CD4-positive, alpha-beta T cell treated with Interleukin-4 for 4 hours (primary cell): Measurements from ENCODE around the gene PRPSAP1.
"Not testable (repeated sequence)": the region's sequence is repeated elsewhere in the genome, so short reads cannot be mapped to it uniquely, and the experiment has no call there.

Experiments used
- DNase-seq: peaks from one replicate; pipeline ENCODE4 v3.0.0-alpha.2; 2020

Gene PRPSAP1

DNA sequence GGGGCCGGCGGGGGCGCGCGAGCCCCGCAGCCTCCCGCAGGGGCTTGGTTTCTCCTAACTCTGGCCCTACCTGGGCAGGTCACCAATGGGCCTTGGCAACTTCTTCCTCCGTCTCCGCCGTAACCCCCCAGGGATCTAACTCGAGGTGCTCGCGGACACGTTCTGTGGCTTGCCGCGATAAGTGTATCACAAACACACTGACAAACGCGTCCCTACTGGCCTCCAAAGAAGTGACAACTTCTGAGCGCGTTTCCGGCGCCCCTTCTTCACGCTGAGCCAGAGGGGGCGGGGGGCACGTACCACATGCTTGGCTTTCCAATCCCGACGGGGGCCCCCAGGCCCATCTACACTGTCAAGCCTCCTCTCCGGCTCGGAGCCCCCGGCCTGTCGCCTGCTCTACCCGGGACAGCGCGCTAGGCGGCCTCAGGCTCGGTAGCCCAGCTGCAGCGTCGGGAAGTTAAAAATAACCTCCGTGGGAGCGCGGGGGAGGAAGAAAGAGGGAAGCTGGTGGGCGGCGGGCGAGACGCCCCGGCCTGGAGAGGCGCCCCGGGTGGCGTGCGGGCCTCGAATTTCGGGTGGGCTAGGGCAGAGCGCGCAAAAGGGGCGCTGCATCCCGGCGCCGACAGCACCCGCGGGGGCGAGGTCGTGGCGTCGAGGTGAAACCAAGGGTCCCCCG, 30.0 kb upstream of the PRPSAP1 start:
- peak; percentile 18 for DNase-seq

DNA sequence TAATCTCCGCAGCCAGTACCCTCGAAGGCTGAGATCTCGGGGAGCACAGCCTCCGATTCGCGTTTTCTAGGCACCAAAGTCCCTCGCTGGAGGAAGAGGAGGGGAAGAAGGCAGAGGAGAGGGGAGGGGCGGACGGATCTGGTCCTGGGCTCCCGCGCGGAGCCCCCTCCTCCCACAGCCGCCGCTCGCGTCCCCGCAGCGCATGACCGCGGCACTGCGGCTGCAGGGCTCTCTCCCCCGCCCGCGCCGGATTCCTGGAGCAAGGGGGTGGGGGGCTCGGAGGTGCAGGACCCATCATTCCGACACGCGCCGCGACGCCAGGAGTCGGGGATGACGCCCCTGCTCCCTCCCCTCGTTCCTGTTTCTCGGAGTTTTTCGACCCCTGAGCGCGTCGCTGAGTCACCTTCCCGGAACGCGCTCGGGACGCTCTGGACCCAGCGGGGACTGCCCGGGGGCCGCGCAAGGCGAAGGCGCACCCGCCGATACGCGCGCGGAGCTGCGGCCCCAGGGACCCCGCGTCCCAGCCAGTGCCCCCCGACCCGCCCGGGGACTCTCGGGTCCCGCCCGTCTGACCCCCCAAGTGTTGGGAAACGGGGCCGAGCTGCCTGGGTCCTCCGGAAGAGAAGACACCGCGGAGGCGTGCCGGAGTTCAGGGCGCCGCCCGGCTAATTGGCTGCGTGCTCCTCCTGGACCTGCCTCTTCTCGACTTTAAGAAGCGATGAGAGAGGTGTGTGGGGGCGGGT, 29.3 kb upstream of the PRPSAP1 start:
- peak; percentile 42 for DNase-seq

DNA sequence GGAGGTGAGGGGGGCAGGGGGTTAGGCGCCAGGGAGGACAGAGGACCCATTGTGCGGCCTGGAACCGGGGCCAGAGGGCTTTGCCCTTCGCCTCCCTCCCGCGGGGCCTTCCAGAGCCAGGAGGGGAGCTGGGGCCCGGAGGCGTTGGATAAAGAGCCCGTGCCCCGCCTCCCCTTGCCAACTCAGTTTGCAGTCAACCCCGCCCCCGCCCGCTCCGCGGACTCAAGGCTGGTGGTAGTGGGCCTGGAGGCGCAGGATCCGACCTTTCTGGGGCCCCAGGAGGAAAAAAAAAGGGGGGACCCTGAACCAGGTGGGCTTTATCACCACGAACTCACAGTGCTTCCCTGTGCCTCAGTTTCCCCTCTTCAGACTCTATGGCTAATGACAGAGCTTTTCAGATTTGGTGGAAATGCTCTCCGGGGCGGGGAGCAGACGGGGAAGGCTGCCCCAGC, 28.7 kb upstream of the PRPSAP1 start:
- DNase-seq: no peak

DNA sequence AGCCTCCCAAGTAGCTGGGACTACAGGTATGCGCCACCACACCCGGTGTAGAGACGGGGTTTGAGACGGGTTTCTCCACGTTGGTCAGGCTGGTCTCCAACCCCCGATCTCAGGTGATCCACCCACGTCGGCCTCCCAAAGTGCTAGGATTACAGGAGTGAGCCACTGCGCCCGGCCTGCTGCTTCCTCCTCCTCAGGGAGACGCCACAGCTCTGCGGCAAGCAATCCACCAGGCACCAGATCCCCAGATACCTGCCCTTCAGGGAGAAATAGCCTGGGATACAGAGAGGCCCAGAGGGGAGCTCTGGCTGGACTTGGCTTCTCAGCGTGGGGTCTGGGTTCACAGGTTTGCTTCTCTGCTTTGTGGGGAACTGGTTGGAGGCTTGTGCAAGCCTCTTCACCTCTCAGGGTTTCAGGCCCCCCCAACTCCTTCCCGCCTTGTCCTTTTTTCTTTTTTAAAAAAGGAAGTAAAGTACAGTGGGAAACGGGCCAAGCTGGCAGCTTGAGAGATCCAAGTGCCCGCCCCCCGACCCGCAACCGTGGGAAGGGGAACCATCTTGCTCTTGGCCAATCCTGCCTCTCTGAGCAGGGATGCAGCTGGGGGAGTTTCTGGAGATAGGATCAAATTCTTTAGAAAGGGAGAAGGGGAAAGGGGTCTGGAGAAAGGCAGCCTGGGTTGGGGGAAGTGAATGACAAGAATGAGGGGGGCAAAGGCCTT, 28.1 kb upstream of the PRPSAP1 start:
- DNase-seq: no peak

DNA sequence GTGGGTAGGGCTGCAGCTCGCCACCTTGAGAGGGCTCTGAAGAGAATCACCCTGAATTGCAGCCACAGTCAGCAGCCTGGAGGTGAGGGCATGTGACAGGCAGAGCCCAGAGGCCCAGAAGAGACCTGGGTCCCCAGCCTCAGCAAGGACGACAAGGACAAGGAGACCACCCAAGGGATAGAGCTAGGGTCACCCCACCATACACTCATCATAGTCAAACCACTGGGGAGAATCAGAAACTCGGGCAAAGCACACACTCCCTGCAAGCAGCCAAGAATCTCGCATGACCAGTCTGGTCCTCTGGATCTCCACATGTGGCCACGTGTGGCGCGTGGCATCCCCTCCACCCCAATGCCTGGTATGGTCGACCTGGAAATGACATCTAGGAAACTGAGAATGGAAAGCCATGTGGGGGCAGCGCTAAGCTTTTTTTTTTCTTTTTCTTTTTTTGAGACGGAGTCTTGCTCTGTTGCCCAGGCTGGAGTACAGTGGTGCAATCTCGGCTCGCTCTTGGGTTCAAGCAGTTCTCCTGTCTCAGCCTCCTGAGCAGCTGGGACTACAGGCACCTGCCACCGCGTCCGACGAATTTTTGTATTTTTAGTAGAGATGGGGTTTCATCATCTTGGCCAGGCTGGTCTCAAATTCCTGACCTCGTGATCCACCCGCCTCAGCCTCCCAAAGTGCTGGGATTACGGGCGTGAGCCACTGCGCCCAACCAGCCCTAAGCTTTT, 26.1 kb upstream of the PRPSAP1 start:
- DNase-seq: no peak

DNA sequence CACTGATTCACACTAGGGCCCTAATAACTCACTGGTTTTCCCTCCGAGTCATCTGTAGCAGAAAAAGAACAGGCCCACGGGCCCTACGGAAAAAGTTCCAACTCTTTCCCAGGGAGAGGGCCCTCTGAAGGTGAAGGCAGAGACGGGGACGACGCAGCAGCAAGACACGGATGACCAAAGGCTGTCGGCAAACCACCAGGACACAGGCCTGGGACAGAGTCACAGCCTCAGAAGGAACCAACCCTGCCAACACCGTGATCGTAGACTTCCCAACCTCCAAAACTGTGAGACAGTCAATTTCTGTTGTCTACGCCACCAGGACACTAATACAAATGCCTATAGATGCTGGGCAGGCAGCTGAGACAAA, 25.5 kb upstream of the PRPSAP1 start:
- no peak for DNase-seq

DNA sequence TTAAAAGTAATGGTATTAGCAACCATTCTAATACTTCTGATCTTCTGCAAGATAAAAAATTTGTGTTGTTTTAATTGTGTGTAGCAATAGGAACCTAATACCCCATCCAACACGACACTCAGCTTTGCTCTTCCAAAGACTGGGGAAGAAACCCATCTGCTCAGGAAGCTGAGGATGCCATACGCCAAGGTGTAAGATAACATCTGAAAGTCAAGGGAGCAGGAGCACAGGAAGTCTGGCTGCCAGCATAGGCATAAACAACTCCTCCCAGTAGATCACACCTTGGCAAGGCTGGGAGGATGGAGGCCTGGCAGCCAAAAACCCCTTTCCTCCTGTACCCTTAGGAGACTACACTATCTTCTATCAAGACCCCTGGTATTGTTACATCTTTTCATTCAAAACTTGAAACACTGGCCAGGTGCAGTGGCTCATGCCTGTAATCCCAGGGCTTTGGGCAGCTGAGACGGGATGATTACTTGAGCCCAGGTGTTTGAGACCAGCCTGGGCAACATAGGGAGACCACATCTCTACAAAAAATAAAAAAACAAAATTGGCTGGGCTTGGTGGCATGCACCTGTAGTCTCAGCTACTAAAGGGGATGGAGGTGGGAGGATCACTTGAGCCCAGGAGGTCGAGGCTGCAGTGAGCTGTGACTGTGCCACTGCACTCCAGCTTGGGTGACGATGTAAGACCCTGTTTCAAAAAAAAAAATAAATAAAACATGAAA, 25.0 kb upstream of the PRPSAP1 start:
- no peak for DNase-seq

DNA sequence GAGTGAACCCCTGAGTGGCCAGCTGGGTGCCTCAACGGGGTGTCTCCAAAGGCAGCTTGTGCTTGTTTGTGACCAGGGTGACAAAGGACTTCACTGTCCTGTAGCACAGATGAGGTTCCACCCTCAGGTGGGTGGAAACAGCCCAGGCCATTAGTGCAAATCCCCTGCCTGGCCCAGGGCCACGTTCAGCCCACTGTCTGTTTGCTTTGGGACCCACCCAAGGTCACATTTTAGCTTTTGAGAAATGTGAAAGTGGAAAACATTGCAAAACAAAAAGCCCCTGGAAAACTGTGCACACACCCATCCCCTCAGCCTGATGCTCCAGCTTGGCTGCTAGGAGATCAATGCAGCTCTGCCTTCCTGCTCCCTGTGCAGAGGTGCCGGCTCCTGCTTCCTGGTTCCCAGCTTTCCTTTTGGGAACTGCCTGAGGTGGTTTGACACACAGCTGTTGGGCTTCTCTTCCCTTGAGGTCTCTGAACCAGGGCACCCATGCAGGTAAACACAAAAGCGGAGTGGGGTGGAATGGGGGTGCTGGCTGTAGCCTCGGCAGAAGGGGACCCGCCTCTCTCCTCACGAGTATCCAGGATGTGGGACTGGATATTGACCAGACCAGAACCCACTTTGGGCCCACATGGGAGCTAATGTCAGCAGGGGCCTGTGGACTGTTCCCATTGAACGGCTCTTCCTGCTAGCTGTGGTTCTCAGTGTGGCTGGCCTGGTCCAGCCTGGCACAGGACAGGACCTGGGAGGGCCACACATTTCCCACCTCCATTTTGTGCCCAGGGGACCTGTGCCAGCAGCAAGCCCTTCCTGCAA, 22.8 kb upstream of the PRPSAP1 start:
- no peak for DNase-seq

DNA sequence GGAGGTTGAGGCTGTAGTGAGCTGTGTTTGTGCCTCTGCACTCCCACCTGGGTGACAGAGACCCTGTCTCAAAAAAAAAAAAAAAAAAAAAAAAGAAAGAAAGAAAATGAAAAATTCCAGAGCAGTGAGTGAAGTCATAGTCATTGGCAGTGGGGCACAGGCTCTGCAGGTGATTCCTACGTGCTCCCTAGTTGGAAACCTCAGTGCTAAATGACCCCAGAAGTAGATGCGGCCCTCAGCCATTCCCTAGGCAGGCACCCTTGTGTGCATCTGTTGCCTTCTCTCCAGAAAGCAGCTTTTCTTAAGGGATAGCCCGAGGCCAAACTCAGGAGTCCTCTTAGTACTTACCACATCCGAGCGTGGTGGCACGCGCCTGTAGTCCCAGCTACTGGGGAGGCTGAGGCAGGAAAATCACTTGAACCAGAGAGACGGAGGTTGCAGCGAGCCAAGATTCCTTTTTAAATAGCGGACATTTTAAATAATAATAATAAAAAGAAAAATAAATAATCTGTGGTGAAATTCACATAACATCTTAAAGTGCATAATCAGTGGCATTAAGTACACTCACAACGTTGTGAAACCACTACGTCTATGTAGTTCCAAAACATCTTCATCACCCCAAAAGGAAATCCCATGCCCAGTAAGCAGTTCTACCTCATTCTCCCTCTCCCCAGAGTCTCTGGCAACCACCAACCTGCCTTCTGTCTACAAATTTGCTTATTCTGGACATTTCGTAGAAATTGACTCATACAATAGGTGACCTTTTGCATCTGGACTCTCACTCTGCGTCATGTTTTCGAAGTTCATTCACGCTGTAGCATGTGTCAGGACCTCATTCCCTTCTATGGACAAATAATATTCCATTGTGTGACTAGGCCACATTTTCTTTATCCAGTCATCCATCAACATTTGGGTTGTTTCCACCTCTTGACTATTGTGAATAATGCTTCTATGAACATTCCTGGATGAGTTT, 18.2 kb upstream of the PRPSAP1 start:
- DNase-seq: no peak

DNA sequence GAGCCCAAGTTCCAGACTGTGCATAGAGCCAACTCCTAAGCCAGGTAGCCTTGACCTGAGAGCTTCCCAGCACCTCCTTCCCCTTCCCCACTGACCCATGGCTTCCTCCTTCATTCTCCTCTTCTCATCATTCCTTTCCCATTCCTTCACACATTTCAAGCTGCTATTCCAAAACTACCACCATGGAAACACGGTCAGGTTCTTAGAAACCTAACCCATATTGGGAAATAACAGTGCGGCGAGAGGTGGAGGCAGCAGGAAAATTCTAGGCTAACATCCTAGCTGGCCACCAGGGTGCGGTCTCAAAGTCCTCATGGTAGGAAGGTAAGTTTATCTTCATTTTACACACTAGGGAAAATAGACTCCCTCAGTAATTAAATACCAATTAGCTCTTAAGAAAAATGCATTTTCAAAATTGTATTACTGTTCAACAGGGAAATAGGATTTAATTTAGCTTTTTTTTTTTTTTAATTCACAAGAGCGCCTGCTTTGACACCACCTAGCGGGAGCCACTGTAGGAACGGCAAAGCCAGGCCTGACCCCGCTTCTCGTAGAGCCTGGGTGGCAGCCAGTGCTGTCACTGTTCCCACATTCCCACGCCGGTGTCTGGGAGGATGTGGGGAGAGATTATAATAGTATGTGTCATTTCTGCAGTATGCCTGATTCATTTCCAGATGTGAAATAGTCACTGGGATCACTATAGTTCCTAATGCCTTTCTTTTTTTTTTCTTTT, 16.7 kb upstream of the PRPSAP1 start:
- no peak for DNase-seq

DNA sequence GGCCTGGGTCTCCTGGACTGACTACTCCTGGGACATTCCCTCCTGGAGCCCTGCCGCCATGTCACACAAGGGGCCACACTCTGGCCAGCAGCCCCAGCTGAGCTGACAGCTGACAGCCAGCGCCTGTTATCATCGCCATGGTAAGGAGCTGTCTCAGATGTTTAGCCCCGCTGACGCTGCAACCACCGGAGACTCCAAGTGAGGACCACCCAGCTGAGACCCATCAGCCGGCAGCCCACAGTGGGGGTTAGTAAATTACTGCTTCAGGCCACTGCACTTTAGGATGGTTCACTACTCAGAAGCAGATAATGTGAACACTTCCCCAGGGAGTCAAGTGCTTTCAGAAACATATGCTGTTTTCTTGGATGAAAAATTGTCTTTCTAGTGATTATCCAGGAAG, 16.1 kb upstream of the PRPSAP1 start:
- DNase-seq: no peak

DNA sequence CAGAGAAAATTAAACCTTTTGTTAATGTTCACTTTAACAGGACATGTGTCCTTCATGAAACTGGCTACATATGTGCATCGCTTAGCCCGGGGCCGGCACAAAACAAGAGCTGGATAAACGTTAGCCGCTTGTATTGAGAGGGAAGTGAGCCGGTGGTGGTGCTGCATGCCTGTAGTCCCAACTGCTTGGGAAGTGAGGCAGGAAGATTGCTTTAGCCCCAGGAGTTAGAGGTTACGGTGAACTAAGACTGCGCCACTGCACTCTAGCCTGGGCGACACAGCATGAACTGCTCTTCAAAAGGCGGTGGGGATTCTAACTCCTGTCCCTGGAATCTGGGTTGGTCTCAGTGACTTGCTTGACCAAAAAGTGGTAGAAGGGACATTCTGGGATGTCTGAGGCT, 15.7 kb upstream of the PRPSAP1 start:
- no peak for DNase-seq

DNA sequence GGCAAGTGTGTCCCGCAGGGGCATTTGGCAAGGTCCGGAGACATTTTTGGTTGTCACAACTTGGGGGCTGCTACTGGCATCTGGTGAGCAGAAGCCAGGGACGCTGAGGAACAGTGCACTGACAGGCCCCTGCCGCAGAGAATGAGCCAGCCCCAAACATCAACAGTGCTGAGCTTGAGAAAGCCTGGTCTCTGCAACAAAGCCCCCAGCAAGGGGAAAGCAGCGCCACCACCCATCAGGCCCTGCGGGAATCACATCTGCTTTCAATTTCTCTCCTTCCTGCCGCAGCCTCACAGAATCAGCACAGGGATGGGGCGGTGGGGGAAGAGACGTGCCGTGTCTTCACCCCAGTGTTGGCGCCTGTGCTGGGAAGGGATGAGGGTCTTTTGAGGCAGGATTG, 14.8 kb upstream of the PRPSAP1 start:
- DNase-seq: no peak

DNA sequence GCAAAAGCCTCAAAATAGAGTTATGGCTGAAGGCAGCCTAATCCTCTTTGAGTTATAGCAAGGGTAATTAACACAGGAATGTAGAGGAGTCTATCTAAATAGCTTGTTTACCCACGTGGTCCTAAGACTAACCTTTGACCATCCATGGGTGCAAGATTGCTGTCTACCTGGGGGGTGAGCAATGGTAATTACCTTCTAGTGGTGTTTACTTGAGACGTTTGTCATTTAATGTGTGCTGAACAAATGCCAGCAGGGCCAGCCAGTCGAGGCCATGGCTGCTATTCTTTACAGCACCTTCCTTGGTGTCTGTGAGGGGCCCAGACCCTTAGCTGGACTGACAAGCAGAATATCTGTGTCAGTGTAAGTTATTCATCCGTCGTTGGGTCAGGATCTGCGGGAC, 13.9 kb upstream of the PRPSAP1 start:
- no peak for DNase-seq

DNA sequence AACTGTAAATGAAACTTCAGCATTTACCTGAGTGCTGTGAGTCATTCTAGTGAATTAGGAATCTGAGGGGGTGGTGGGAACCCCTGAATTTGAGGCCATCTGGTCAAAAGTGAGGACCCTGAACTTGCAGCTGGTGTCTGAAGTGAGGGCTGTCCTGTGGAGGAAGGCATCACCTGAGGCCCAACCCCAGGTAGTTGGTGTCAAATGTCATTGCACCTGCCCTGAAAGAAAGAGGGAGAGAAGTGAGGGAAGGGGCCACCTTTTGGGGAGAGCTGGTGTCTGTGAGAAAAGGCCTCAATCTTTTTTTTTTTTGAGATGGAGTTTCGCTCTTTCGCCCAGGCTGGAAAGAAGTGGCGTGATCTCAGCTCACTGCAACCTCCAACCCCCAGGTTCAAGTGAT, 12.5 kb upstream of the PRPSAP1 start:
- no peak for DNase-seq

DNA sequence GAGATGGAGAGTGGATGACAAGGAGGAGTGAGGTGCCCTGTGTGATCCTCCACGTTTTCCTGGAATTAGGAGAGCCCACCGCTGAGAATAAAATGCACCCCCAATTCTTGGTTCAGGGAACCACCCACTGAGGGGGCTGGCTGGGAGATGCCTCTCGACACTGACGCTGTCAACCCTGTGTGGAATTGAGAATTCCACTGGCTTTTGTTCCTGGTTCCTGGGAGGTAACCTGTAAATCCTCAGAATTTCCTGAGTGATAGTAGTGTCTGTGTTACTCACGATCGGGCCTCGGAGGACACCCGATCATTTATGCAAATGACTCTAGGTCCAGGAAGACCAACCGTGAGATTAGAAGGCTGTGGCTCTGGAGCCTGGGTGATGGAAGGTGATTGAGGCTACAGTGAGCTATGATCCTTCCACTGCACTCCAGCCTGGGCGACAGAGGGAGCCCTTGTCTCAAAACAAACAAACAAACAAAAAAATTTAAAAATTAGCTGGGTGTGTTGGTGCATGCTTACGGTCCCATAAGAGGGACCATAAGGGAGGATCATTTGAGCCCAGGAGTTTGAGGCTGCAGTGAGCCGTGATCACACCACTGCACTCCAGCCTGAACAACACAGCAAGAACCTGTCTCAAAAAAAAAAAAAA, 11.7 kb upstream of the PRPSAP1 start:
- no peak for DNase-seq

DNA sequence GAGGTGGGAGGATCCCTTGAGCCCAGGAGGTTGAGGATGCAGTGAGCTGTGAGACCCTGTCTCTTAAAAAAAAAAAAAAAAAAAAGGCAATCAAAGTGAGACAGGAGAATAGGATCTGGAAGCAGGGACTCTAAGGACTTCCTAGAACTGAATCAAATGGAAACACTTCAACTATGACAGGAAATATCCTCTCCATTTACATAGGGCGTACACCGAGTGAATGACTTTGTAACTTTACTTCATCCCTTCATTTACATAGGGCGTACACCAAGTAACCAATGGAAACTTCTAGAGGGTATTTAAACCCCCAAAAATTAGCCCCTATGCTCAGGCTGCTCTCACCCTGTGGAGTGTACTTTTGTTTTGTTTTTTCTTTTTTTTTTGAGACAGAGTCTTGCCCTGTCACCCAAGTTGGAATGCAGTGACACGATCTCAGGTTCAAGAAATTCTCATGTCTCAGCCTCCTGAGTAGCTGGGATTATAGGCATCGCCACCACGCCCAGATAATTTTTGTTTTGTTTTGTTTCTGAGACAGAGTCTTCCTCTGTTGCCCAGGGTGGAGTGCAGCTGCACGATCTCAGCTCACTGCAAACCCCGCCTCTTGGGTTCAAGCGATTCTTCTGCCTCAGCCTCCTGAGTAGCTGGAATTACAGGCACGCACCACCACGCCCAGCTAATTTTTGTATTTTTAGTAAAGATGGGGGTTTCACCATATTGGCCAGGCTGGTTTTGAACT, 9.6 kb upstream of the PRPSAP1 start:
- DNase-seq: no peak

DNA sequence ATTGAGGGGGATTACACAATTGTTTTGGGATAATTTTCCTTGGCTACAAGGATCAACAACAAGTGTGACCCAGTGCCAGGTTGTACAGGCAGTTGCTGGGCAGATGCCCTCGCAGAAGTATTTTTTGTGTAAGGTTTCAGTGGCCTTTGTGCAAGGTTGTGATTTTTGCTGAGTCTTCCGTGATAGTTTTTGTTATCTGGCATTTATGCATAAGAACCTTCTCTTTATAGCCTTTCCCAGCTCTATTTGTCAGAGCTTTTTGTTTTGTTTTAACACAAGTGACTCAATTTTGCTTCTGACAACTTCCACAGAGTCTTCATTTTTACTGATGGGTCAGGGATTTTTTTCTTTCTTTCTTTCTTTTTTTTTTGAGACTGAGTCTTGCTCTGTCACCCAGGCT, 6.7 kb upstream of the PRPSAP1 start:
- no peak for DNase-seq

DNA sequence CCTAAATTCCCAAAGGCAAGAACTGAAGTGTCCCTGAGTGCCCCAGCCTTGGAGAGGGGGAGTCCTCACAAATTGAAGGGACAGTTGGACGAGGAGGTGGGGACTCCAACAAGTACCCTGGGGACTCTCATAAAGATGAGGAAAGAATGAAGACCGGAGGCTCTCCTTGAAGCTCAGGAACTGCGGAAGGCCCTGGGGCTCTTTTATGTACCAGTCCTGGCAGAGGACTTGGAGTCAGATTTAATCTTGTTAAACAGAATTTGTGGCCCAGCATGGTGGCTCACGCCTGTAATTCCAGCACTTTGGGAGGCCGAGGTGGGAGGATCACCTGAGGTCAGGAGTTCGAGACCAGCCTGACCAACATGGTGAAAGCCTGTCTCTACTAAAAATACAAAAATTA, 6.1 kb upstream of the PRPSAP1 start:
- not testable (repeated sequence) for DNase-seq
